Caco-2 (cell line): ENCODE measurements around the gene PIWIL1. TPM values are rescaled to one million over a fixed set of nuclear protein-coding genes. Genes with fewer than 3 reads are reported as not detected.

Source experiments
- BruUV-seq: library from RNA; stranded (reverse); fragments of 400-500 nt; replicated peaks from 2 replicates; lab custom pipeline; 2021; lab: Mats Ljungman, UMichigan
- CTCF ChIA-PET: fragments of 300-600 bp; sonication (Branson Sonifier 250); formaldehyde crosslinking; loops from one replicate; lab custom pipeline; 2022; ENCODE audit warnings: antibody characterized with exemption; lab: Charles Lee
- POLR2A ChIA-PET: fragments of 300-600 bp; sonication (Branson Sonifier 250); formaldehyde crosslinking; loops from one replicate; lab custom pipeline; 2022; ENCODE audit warnings: antibody characterized with exemption; lab: Charles Lee
- DNase-seq, 2 experiments: peaks; one replicate each; pipeline versions ENCODE4 v3.0.0 to v3.0.0-alpha.2; 2020 to 2022
- H3K27me3 ChIP-seq: replicated peaks from 2 replicates; pipeline ENCODE4 v1.6.0; 2011; ENCODE audit warnings: low read length; ENCODE audit not compliant: control insufficient read depth, insufficient read depth
- H3K36me3 ChIP-seq: 2 replicates; pipeline ENCODE4 v1.5.1; 2011; ENCODE audit warnings: low read length; ENCODE audit not compliant: control insufficient read depth, insufficient read depth
- H3K4me1 ChIP-seq: fragments of 250-450 bp; sonication (Bioruptor Pico); 2 replicates; pipeline ENCODE4 v1.5.1; 2020; ENCODE audit warnings: mild to moderate bottlenecking
- H3K4me3 ChIP-seq: 2 replicates; pipeline ENCODE4 v1.5.1; 2011; ENCODE audit warnings: low read depth, mild to moderate bottlenecking, control low read depth, low read length
- H3K9me3 ChIP-seq: fragments of 250-450 bp; sonication (Bioruptor Pico); 2 replicates; pipeline ENCODE4 v1.5.1; 2020; ENCODE audit warnings: mild to moderate bottlenecking, moderate library complexity
- H3K27ac Mint-ChIP-seq: one replicate; pipeline ENCODE4 v1.8.0; 2022; ENCODE audit warnings: mixed read lengths; ENCODE audit not compliant: unreplicated experiment
- H3K27me3 Mint-ChIP-seq: one replicate; pipeline ENCODE4 v1.8.0; 2022; ENCODE audit warnings: mixed read lengths; ENCODE audit not compliant: insufficient read depth, unreplicated experiment
- H3K36me3 Mint-ChIP-seq: one replicate; pipeline ENCODE4 v1.8.0; 2022; ENCODE audit warnings: mild to moderate bottlenecking, mixed read lengths; ENCODE audit not compliant: insufficient read depth, unreplicated experiment
- H3K4me1 Mint-ChIP-seq: one replicate; pipeline ENCODE4 v1.8.0; 2022; ENCODE audit warnings: low read depth, mixed read lengths; ENCODE audit not compliant: unreplicated experiment
- H3K4me3 Mint-ChIP-seq: one replicate; pipeline ENCODE4 v1.8.0; 2022; ENCODE audit warnings: mild to moderate bottlenecking, moderate library complexity, mixed read lengths; ENCODE audit not compliant: unreplicated experiment
- H3K9me3 Mint-ChIP-seq: one replicate; pipeline ENCODE4 v1.8.0; 2022; ENCODE audit warnings: mixed read lengths; ENCODE audit not compliant: unreplicated experiment
- intact Hi-C: fragments of 100-400 bp; cut with micrococcal nuclease; formaldehyde crosslinking; loops from one replicate; pipeline ENCODE4 v1.10.0; 2022; ENCODE audit not compliant: unreplicated experiment
- total RNA-seq: library from RNA; stranded (reverse); gene quantifications from 2 replicates; pipeline ENCODE4 v1.2.3, GENCODE V29; 2022
- TF ChIP-seq, protein P1 (sequence below), 2 experiments: fragments of 200-600 bp in 1 of 2; IDR thresholded peaks; 1 replicate in 1 of 2; 2 replicates in 1 of 2; pipeline versions ENCODE4 v1.5.1 to v1.8.0; 2011 to 2022; ENCODE audit warnings: antibody characterized with exemption in 1 of 2, control low read depth in 1 of 2, inconsistent platforms in 1 of 2, low read depth in 1 of 2, low read length in 1 of 2, mild to moderate bottlenecking in 1 of 2, moderate library complexity in 1 of 2; ENCODE audit not compliant: insufficient read depth in 1 of 2, severe bottlenecking in 1 of 2, unreplicated experiment in 1 of 2

Gene PIWIL1
- total RNA-seq, 1 experiment from 2014 or later: 5.1 TPM

DNA sequence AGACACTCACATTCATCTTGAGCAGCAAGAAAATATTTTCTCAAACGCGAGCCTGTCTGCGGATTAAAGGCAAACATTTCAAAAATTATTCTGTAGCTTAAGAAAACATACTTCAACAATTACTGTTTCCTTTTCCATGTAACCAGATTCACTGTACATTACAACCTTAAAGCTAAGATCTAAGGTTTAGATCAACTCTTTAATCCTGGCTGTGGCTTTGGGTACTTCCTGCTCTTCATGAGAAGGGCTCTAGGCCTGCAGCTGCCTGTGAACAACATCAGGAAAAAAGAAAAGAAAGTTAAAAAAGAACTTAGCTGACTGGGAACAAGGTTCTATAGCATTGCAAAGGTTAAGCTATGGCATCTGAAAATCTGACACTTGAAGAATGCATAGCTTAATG is 21.4 kb upstream of the PIWIL1 start:
- CTCF ChIA-PET: no interaction called here
- Mint-ChIP-seq H3K4me1 (no peaks in the 10 kb centered on the region), H3K4me3 (no peak overlapping the region), H3K9me3 (no peaks in the 10 kb centered on the region), H3K36me3 (no peaks in the 10 kb centered on the region), H3K27me3 (peaks cover 10% of the 10 kb centered on the region), H3K27ac (no peak overlapping the region)
- no TSS peak for BruUV-seq
- Histone ChIP-seq H3K4me1 (no peaks in the 10 kb centered on the region), H3K36me3 (no peaks in the 10 kb centered on the region), H3K27me3 (no peaks in the 10 kb centered on the region), H3K9me3 (no peaks in the 10 kb centered on the region), H3K4me3 (no peak overlapping the region)
- TF ChIP-seq, protein P1, sequence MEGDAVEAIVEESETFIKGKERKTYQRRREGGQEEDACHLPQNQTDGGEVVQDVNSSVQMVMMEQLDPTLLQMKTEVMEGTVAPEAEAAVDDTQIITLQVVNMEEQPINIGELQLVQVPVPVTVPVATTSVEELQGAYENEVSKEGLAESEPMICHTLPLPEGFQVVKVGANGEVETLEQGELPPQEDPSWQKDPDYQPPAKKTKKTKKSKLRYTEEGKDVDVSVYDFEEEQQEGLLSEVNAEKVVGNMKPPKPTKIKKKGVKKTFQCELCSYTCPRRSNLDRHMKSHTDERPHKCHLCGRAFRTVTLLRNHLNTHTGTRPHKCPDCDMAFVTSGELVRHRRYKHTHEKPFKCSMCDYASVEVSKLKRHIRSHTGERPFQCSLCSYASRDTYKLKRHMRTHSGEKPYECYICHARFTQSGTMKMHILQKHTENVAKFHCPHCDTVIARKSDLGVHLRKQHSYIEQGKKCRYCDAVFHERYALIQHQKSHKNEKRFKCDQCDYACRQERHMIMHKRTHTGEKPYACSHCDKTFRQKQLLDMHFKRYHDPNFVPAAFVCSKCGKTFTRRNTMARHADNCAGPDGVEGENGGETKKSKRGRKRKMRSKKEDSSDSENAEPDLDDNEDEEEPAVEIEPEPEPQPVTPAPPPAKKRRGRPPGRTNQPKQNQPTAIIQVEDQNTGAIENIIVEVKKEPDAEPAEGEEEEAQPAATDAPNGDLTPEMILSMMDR (IDR thresholded peaks at IDR 0.05; ENCODE audit: insufficient read depth in 1 of 2, low read depth in 1 of 2, low read length in 1 of 2, severe bottlenecking in 1 of 2, unreplicated experiment in 1 of 2): no peak
- POLR2A ChIA-PET: no interaction called here
- no peak for DNase-seq
- intact Hi-C loops: no loop called here

DNA sequence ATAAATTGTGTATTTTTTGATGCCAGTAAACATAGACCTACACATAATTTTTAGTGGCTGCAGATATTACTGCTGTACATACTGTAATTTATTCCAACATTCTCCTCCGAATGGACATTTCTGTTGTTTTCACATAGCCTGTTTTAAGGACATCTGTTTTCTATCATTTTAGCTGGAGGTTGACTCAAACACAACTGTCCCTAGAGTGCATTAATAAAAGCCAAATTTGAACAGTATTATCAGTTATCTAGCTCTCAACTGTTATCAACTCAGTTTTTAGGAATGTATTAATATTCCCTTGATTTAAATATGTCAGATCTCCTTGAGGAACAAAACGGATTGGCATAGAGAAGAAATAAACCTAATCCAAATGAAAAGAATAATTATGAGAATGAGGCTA is 17.2 kb upstream of the PIWIL1 start:
- ChIA-PET POLR2A (no interaction called here), CTCF (no interaction called here)
- intact Hi-C loops: no loop called here
- Histone ChIP-seq H3K4me3 (no peak overlapping the region), H3K4me1 (no peaks in the 10 kb centered on the region), H3K9me3 (no peaks in the 10 kb centered on the region), H3K27me3 (no peaks in the 10 kb centered on the region), H3K36me3 (no peaks in the 10 kb centered on the region)
- H3K27ac Mint-ChIP-seq: no peak overlapping the region
- BruUV-seq: no TSS peak
- DNase-seq: no peak
- TF ChIP-seq, protein P1 (IDR thresholded peaks at IDR 0.05; ENCODE audit: insufficient read depth in 1 of 2, low read depth in 1 of 2, low read length in 1 of 2, severe bottlenecking in 1 of 2, unreplicated experiment in 1 of 2): no peak
- peaks cover 23% of the 10 kb centered on the region for H3K27me3 Mint-ChIP-seq
- no peaks in the 10 kb centered on the region for H3K36me3 Mint-ChIP-seq
- no peak overlapping the region for H3K4me3 Mint-ChIP-seq
- H3K9me3 Mint-ChIP-seq: no peaks in the 10 kb centered on the region
- no peaks in the 10 kb centered on the region for H3K4me1 Mint-ChIP-seq

DNA sequence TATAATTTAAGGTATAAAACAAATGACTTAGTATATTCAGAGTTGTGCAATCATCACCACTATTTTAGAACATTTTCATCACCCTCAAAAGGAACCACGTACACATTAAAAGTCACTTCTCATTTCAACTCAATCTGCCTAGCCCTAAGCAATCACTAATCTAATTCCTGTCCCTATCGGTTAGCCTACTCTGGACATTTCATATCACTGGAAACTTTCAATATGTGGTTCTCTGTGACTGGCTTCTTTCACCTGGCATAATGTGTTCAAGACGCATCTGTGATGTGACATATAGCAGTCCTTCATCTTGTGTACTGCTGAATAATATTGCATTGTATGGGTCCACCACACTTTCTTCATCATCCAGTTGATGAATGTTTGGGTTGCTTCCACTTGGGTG is 15.4 kb upstream of the PIWIL1 start:
- Mint-ChIP-seq H3K27me3 (peaks cover 24% of the 10 kb centered on the region), H3K9me3 (no peaks in the 10 kb centered on the region), H3K4me1 (no peaks in the 10 kb centered on the region), H3K27ac (no peak overlapping the region), H3K36me3 (no peaks in the 10 kb centered on the region), H3K4me3 (no peak overlapping the region)
- H3K36me3 ChIP-seq: no peaks in the 10 kb centered on the region
- ChIA-PET CTCF (no interaction called here), POLR2A (no interaction called here)
- no TSS peak for BruUV-seq
- TF ChIP-seq, protein P1 (IDR thresholded peaks at IDR 0.05; ENCODE audit: insufficient read depth in 1 of 2, low read depth in 1 of 2, low read length in 1 of 2, severe bottlenecking in 1 of 2, unreplicated experiment in 1 of 2): no peak
- no peaks in the 10 kb centered on the region for H3K4me1 ChIP-seq
- no peaks in the 10 kb centered on the region for H3K9me3 ChIP-seq
- H3K4me3 ChIP-seq: no peak overlapping the region
- no peak for DNase-seq
- no peaks in the 10 kb centered on the region for H3K27me3 ChIP-seq
- intact Hi-C loops: no loop called here
